ENCODE results near the gene KRT2. TPM values are rescaled to one million over a fixed set of nuclear protein-coding genes. Genes with fewer than 3 reads are reported as not detected.

KRT2 gene
- total and polyA plus RNA-seq, 9 of the 15 experiments (the other 6 are each of a cell fraction or from before 2014, with no cell fraction given), result 0.03 to 0.69 (median 0.07) TPM; not detected in 2

DNA sequence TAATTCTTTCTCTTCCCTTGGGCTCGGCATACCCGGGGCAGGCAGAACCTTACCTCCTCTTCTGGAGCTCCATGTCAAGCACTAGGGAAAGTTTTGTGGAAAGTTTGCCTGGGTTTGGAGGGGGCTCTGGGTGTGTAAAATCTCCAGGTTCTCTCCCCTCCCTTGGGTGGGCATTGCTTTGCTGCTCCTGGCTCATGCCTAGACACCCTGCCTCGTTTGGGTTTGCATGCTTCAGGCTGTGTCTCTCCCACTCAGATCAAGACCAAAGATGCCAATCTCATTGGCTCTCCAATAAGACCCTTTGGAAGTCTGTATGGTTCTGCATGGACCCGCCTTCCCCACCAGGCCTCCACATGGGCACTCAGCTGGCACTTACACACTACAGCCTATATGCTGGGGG lies 6.2 kb upstream of the KRT2 start:
- no peak overlapping the region for H3K4me2 ChIP-seq (ENCODE audit: insufficient read depth, low read length)
- intact Hi-C loops (cut with micrococcal nuclease) (no loop called here), in situ Hi-C loops (cut with MboI) (no loop called here)
- 76% methylated on average over 3 of the region's 4 CpGs for WGBS (ENCODE audit: insufficient coverage, low coverage, missing lambda C conversion rate)
- no peak overlapping the region for H2AFZ ChIP-seq (ENCODE audit: low read depth, low read length)
- DNase-seq (ENCODE audit: extremely low read depth in 1 of 4, low spot score in 3 of 4) (no peak), ATAC-seq (no peak), FAIRE-seq (no peak)
- H3K9ac ChIP-seq (ENCODE audit: insufficient read depth in 1 of 2, low read depth in 2 of 2, low read length in 2 of 2), result no peak overlapping the region; a peak in 1 of 4 replicates
- H3K9me3 ChIP-seq (replicated peaks; ENCODE audit: control insufficient read depth, insufficient read depth, low read depth, low read length), result no peaks in the 10 kb centered on the region
- H3K36me3 ChIP-seq (ENCODE audit: control insufficient read depth, insufficient read depth, low read length), result no peaks in the 10 kb centered on the region
- BruUV-seq (replicated peaks), result no TSS peak
- H3K79me2 ChIP-seq (ENCODE audit: control insufficient read depth, insufficient read depth, low read length), result no peaks in the 10 kb centered on the region
- no peaks in the 10 kb centered on the region for H4K20me1 ChIP-seq (replicated peaks; ENCODE audit: control insufficient read depth, insufficient read depth, low read length)
- peaks cover 43 to 54% of the 10 kb centered on the region in 2 experiments for H3K4me1 ChIP-seq (replicated peaks in 1 of 2; ENCODE audit: control insufficient read depth in 2 of 2, insufficient read depth in 2 of 2, low read length in 2 of 2)
- H3K27ac ChIP-seq (ENCODE audit: extremely low read depth, low read depth, low read length), result no peak overlapping the region
- H3K4me3 ChIP-seq, result no peak overlapping the region
- H3K9me1 ChIP-seq (ENCODE audit: control insufficient read depth, insufficient read depth, low read length), result peaks cover 2% of the 10 kb centered on the region
- POLR2A ChIA-PET, result interaction anchor here (0.6 to 1.0 kb wide), 3 partner anchors 9 to 145 kb away, joined by 3 to 4 read pairs (median 3); no protein-coding TSS in a partner anchor
- H3K27me3 ChIP-seq (ENCODE audit: control insufficient read depth in 2 of 2, insufficient read depth in 2 of 2, low read length in 2 of 2), result no peaks in the 10 kb centered on the region
- CTCF ChIA-PET (ENCODE audit: low intra/inter-chr PET ratio), result no interaction called here
- TF ChIP-seq ZNF668 (CRISPR knock-in tag; IDR thresholded peaks at IDR 0.05) (no peak), HMGN3 (IDR thresholded peaks at IDR 0.05; ENCODE audit: borderline replicate concordance, extremely low read depth, insufficient read length, low read depth, low read length) (no peak), ZNF197 (CRISPR knock-in tag; IDR thresholded peaks at IDR 0.05; ENCODE audit: low read depth) (peak; percentile 37; the same call in 1 of the 2 replicates), HMG20B (CRISPR knock-in tag; IDR thresholded peaks at IDR 0.05) (no peak)
- TF ChIP-seq, protein P1, sequence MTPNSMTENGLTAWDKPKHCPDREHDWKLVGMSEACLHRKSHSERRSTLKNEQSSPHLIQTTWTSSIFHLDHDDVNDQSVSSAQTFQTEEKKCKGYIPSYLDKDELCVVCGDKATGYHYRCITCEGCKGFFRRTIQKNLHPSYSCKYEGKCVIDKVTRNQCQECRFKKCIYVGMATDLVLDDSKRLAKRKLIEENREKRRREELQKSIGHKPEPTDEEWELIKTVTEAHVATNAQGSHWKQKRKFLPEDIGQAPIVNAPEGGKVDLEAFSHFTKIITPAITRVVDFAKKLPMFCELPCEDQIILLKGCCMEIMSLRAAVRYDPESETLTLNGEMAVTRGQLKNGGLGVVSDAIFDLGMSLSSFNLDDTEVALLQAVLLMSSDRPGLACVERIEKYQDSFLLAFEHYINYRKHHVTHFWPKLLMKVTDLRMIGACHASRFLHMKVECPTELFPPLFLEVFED (CRISPR knock-in tag; conservative IDR thresholded peaks at IDR 0.05), result no peak
- TF ChIP-seq, protein P2, sequence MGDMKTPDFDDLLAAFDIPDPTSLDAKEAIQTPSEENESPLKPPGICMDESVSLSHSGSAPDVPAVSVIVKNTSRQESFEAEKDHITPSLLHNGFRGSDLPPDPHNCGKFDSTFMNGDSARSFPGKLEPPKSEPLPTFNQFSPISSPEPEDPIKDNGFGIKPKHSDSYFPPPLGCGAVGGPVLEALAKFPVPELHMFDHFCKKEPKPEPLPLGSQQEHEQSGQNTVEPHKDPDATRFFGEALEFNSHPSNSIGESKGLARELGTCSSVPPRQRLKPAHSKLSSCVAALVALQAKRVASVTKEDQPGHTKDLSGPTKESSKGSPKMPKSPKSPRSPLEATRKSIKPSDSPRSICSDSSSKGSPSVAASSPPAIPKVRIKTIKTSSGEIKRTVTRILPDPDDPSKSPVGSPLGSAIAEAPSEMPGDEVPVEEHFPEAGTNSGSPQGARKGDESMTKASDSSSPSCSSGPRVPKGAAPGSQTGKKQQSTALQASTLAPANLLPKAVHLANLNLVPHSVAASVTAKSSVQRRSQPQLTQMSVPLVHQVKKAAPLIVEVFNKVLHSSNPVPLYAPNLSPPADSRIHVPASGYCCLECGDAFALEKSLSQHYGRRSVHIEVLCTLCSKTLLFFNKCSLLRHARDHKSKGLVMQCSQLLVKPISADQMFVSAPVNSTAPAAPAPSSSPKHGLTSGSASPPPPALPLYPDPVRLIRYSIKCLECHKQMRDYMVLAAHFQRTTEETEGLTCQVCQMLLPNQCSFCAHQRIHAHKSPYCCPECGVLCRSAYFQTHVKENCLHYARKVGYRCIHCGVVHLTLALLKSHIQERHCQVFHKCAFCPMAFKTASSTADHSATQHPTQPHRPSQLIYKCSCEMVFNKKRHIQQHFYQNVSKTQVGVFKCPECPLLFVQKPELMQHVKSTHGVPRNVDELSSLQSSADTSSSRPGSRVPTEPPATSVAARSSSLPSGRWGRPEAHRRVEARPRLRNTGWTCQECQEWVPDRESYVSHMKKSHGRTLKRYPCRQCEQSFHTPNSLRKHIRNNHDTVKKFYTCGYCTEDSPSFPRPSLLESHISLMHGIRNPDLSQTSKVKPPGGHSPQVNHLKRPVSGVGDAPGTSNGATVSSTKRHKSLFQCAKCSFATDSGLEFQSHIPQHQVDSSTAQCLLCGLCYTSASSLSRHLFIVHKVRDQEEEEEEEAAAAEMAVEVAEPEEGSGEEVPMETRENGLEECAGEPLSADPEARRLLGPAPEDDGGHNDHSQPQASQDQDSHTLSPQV (IDR thresholded peaks at IDR 0.05), result no peak

All from K562 (cell line).